BJ (cell line): Measurements from ENCODE around the gene FARP1. TPM values are rescaled to one million over a fixed set of nuclear protein-coding genes. Genes with fewer than 3 reads are reported as not detected.

Source experiments
- CTCF ChIA-PET: fragments of 350-600 bp; formaldehyde crosslinking; extraction: SDS; loops from one replicate; lab custom pipeline; 2021; ENCODE audit warnings: antibody characterized with exemption, inconsistent platforms; lab: Yijun Ruan, JAX
- POLR2A ChIA-PET: fragments of 300-600 bp; sonication (Branson Sonifier 250); formaldehyde crosslinking; extraction: SDS; loops from one replicate; lab custom pipeline; 2021; ENCODE audit warnings: antibody characterized with exemption; lab: Charles Lee
- DNase-seq: peaks from one replicate; pipeline ENCODE4 v3.0.0-alpha.2; 2011; ENCODE audit warnings: low read depth
- H3K27me3 ChIP-seq: 2 replicates; pipeline ENCODE4 v1.6.0; 2011; ENCODE audit warnings: low read length; ENCODE audit not compliant: control insufficient read depth, insufficient read depth
- H3K36me3 ChIP-seq: 2 replicates; pipeline ENCODE4 v1.5.1; 2011; ENCODE audit warnings: low read length; ENCODE audit not compliant: control insufficient read depth, insufficient read depth
- H3K4me3 ChIP-seq: 2 replicates; pipeline ENCODE4 v1.5.1; 2011; ENCODE audit warnings: low read depth, mild to moderate bottlenecking, control low read depth, low read length
- CTCF ChIP-seq: IDR thresholded peaks from 2 replicates; pipeline ENCODE4 v1.5.1; 2011; ENCODE audit warnings: low read depth, mild to moderate bottlenecking, control low read depth, inconsistent platforms, low read length, moderate library complexity; ENCODE audit not compliant: insufficient read depth
- polyA plus RNA-seq: library from polyadenylated mRNA; depleted of rRNA; stranded (reverse); fragments of >200 nt; gene quantifications from 2 replicates; pipeline ENCODE4 v1.2.3, GENCODE V29; 2011

Gene FARP1
- polyA plus RNA-seq, 1 experiment = 64.0 TPM

- CTCF ChIA-PET = no interaction called here
Measured at GRCh38 chr13:98240135-98240534, 97.2 kb downstream of the FARP1 start.

DNA sequence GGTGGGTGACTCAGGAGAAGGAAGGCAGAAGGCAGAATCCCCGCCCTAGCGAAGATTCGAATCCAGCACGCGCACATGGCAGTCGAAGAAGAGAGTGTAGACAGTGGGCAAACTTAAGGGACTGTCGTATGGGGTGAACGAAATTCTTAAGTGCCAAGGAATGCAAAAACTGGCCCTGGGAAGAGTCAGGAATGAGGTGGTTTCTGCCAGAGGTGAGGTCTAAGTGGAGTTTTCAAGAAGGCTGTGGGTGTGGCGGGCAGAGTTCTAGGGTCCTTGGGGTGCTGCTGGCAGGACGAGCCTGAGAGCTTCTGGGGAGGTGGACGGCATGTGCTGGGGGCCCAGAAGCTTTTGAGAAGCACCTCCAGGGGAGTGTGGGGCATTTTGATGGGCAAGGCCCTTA, 98.1 kb downstream of the FARP1 start:
- no peak for TF ChIP-seq CTCF
- no peaks in the 10 kb centered on the region for H3K27me3 ChIP-seq
- H3K36me3 ChIP-seq = peaks cover 2% of the 10 kb centered on the region; the same call in 1 of the 2 replicates
- no peak overlapping the region for H3K4me3 ChIP-seq
- no peak for DNase-seq
- POLR2A ChIA-PET = interaction anchor here (0.7 kb wide), 1 partner anchor 1012 kb away, joined by 3 read pairs; no protein-coding TSS in a partner anchor
- CTCF ChIA-PET = interaction anchor here (1.5 kb wide), 1 partner anchor 16 kb away, joined by 3 read pairs; no protein-coding TSS in a partner anchor

More at GRCh38 chr13:98240135-98240534, 97.2 kb downstream of the FARP1 start:
- POLR2A ChIA-PET = no interaction called here
- no peak for DNase-seq
- H3K4me3 ChIP-seq = no peak overlapping the region
- no peaks in the 10 kb centered on the region for H3K27me3 ChIP-seq
- H3K36me3 ChIP-seq = peaks cover 2% of the 10 kb centered on the region; the same call in 1 of the 2 replicates
- TF ChIP-seq CTCF = no peak

DNA sequence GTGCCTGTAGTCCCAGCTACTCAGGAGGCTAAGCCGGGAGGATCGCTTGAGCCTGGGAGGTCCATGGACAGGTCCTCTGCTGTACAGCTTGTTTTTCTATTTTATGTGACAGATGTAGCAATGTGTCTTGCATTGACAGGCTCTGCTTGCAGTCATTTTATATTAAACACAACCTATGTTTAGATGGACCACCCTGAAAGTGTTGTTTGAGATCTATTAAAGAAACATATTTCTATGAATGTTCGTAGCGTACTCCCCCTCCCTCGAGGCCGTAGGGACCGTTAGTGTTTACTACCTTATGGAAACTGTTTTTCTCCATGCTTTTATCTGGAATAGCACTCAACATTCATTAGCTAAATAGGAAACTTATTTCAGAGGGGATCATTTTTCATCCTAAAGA, 99.1 kb downstream of the FARP1 start:
- Histone ChIP-seq H3K27me3 (no peaks in the 10 kb centered on the region), H3K4me3 (no peak overlapping the region), H3K36me3 (peaks cover 2% of the 10 kb centered on the region; the same call in 1 of the 2 replicates)
- POLR2A ChIA-PET = no interaction called here
- CTCF ChIA-PET = interaction anchor here (0.8 to 1.5 kb wide), 2 partner anchors 17 to 67 kb away, joined by 3 read pairs; no protein-coding TSS in a partner anchor
- no peak for TF ChIP-seq CTCF
- no peak for DNase-seq

DNA sequence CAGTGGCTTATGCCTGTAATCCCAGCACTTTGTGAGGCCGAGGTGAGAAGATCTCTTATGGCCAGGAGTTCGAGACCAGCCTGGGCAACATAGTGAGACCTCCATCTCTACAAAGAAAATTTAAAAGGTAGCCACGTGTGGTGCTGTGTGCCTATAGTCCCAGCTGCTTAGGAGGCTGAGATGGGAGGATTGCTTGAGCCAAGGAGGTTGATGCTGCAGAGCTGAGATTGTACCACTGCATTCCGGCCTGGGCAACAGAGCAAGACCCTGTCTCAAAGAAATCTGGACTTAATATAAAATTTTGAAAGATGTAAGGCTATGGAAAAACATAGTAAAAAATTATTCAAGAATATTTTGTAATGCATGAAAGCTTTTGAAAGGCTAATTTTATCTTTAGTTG, 99.5 kb downstream of the FARP1 start:
- ChIA-PET CTCF (interaction anchor here (1.5 kb wide), 1 partner anchor 18 kb away, joined by 3 read pairs; no protein-coding TSS in a partner anchor), POLR2A (no interaction called here)
- Histone ChIP-seq H3K4me3 (no peak overlapping the region), H3K36me3 (peaks cover 2% of the 10 kb centered on the region; the same call in 1 of the 2 replicates), H3K27me3 (no peaks in the 10 kb centered on the region)
- TF ChIP-seq CTCF = no peak
- DNase-seq = no peak

GRCh38 chr13:98243929-98244272, 101.0 kb downstream of the FARP1 start:
- Histone ChIP-seq H3K36me3 (peaks cover 2% of the 10 kb centered on the region; the same call in 1 of the 2 replicates), H3K4me3 (no peak overlapping the region), H3K27me3 (no peaks in the 10 kb centered on the region)
- ChIA-PET CTCF (interaction anchor here (2.0 kb wide), 1 partner anchor 9 kb away, joined by 5 read pairs; no protein-coding TSS in a partner anchor), POLR2A (no interaction called here)
- DNase-seq = no peak
- TF ChIP-seq CTCF = no peak
